Chondrocyte (in vitro differentiated cells): Measurements from ENCODE around the gene IL21R. TPM values are rescaled to one million over a fixed set of nuclear protein-coding genes. Genes with fewer than 3 reads are reported as not detected.

Experiments
- DNase-seq: peaks from one replicate; pipeline ENCODE4 v3.0.0; 2021; ENCODE audit warnings: mixed read lengths, low spot score
- H3K27ac Mint-ChIP-seq: one replicate; pipeline ENCODE4 v1.8.0; 2021; ENCODE audit warnings: mild to moderate bottlenecking, moderate library complexity, mixed read lengths; ENCODE audit not compliant: unreplicated experiment
- H3K27me3 Mint-ChIP-seq: 2 replicates; pipeline ENCODE4 v1.8.0; 2021; ENCODE audit warnings: low read depth, mixed read lengths
- H3K36me3 Mint-ChIP-seq: 2 replicates; pipeline ENCODE4 v1.8.0; 2021; ENCODE audit warnings: low read depth, mixed read lengths
- H3K4me1 Mint-ChIP-seq: 2 replicates; pipeline ENCODE4 v1.8.0; 2021; ENCODE audit warnings: low read depth, mild to moderate bottlenecking, mixed read lengths
- H3K4me3 Mint-ChIP-seq: one replicate; pipeline ENCODE4 v1.8.0; 2021; ENCODE audit warnings: mild to moderate bottlenecking, moderate library complexity, mixed read lengths; ENCODE audit not compliant: unreplicated experiment
- H3K9me3 Mint-ChIP-seq: 2 replicates; pipeline ENCODE4 v1.8.0; 2021; ENCODE audit warnings: low read depth, mixed read lengths
- total RNA-seq: library from RNA; stranded (reverse); gene quantifications from 3 replicates; pipeline ENCODE4 v1.2.1, GENCODE V29; 2021
- TF ChIP-seq, protein P1 (sequence below): fragments of 200-600 bp; sonication (generic); IDR thresholded peaks from 2 replicates; pipeline ENCODE4 v1.5.0; 2021; ENCODE audit warnings: antibody characterized with exemption, mild to moderate bottlenecking, moderate library complexity

The IL21R gene
- total RNA-seq, 1 donor from 2014 or later: 2.2 TPM

- DNase-seq: no peak
- peaks cover 17% of the 10 kb centered on the region for H3K36me3 Mint-ChIP-seq
- peaks cover 2% of the 10 kb centered on the region for H3K9me3 Mint-ChIP-seq
- H3K27ac Mint-ChIP-seq: peak overlapping the region; percentile 22
- H3K4me1 Mint-ChIP-seq: peaks cover 18% of the 10 kb centered on the region
- TF ChIP-seq, protein P1, sequence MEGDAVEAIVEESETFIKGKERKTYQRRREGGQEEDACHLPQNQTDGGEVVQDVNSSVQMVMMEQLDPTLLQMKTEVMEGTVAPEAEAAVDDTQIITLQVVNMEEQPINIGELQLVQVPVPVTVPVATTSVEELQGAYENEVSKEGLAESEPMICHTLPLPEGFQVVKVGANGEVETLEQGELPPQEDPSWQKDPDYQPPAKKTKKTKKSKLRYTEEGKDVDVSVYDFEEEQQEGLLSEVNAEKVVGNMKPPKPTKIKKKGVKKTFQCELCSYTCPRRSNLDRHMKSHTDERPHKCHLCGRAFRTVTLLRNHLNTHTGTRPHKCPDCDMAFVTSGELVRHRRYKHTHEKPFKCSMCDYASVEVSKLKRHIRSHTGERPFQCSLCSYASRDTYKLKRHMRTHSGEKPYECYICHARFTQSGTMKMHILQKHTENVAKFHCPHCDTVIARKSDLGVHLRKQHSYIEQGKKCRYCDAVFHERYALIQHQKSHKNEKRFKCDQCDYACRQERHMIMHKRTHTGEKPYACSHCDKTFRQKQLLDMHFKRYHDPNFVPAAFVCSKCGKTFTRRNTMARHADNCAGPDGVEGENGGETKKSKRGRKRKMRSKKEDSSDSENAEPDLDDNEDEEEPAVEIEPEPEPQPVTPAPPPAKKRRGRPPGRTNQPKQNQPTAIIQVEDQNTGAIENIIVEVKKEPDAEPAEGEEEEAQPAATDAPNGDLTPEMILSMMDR: no peak
- no peaks in the 10 kb centered on the region for H3K27me3 Mint-ChIP-seq
- no peak overlapping the region for H3K4me3 Mint-ChIP-seq
Measured at GRCh38 chr16:27364493-27365141, 37.4 kb upstream of the IL21R start.

DNA sequence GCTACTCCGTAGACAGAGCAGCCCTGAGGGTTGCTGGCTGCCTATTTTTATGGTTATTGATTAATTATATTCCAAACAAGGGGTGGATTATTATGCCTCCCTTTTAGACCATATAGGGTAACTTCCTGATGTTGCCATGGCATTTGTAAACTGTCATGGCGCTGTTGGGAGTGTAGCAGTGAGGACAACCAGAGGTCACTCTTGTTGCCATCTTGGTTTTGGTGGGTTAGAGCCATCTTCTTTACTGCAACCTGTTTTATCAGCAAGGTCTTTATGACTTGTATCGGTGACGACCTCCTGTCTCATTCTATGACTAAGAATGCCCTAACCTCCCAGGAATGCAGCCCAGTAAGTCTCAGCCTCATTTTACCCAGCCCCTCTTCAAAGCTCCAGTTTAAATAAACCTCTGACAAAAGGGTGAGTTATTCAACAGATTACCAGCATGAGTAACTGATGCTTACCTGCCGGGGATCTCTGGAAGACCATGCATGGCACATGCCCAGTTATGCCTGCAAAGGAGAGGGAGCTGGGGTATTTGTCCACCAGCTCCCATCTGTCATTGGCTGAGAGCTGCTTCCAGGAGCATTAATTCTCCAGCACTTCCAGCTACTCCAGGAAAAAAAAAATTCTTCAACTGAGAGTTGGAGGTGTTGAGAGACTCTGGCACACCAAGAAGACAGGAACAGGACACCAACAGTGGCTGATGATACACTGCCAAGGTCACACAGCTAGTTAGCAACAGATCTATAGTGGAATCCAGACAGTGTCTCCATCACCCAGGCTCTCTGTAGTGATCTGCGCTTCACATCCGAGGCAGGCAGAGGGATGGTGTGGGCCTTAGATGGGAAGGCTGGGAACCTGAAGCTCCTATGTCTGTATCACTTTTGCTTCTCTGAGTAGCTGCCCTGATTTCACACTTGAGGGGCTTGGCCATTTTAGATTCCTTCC, 36.6 kb upstream of the IL21R start:
- H3K9me3 Mint-ChIP-seq: peaks cover 8% of the 10 kb centered on the region
- H3K4me3 Mint-ChIP-seq: no peak overlapping the region
- H3K27ac Mint-ChIP-seq: no peak overlapping the region
- no peaks in the 10 kb centered on the region for H3K27me3 Mint-ChIP-seq
- peaks cover 19% of the 10 kb centered on the region for H3K36me3 Mint-ChIP-seq
- no peak for DNase-seq
- peaks cover 18% of the 10 kb centered on the region for H3K4me1 Mint-ChIP-seq
- TF ChIP-seq, protein P1: no peak

- H3K4me1 Mint-ChIP-seq: peaks cover 18% of the 10 kb centered on the region
- H3K36me3 Mint-ChIP-seq: peaks cover 12% of the 10 kb centered on the region
- TF ChIP-seq, protein P1: no peak
- no peak for DNase-seq
- peak overlapping the region; percentile 37 for H3K27ac Mint-ChIP-seq
- peaks cover 11% of the 10 kb centered on the region for H3K9me3 Mint-ChIP-seq
- H3K4me3 Mint-ChIP-seq: no peak overlapping the region
- no peaks in the 10 kb centered on the region for H3K27me3 Mint-ChIP-seq
Measured at GRCh38 chr16:27366687-27367460, 35.1 kb upstream of the IL21R start.

GRCh38 chr16:27367461-27368357, 34.3 kb upstream of the IL21R start:
- TF ChIP-seq, protein P1: peak; percentile 95
- H3K9me3 Mint-ChIP-seq: peaks cover 11% of the 10 kb centered on the region
- H3K4me3 Mint-ChIP-seq: no peak overlapping the region
- H3K36me3 Mint-ChIP-seq: peaks cover 6% of the 10 kb centered on the region
- H3K27me3 Mint-ChIP-seq: no peaks in the 10 kb centered on the region
- DNase-seq: peak; percentile 76
- peaks cover 18% of the 10 kb centered on the region for H3K4me1 Mint-ChIP-seq
- H3K27ac Mint-ChIP-seq: no peak overlapping the region
